NCI-H2171 (cell line): Measurements from ENCODE around the gene TGFBR3L.
"Not testable (repeated sequence)": the region's sequence is repeated elsewhere in the genome, so short reads cannot be mapped to it uniquely, and the experiment has no call there.

Source experiments
- DNase-seq: peaks from one replicate; lab custom pipeline; 2025; lab: John Stamatoyannopoulos, UW

TGFBR3L gene

GRCh38 chr19:7917267-7918061 lies 2.8 kb downstream of the TGFBR3L start:
- peak; percentile 46 for DNase-seq

- not testable (repeated sequence) for DNase-seq
Observed at GRCh38 chr19:7918062-7918614, 3.5 kb downstream of the TGFBR3L start.

- no peak for DNase-seq
Observed at GRCh38 chr19:7918615-7919421, 4.2 kb downstream of the TGFBR3L start.

- DNase-seq = peak; percentile 97
Observed at GRCh38 chr19:7919610-7920518, 5.2 kb downstream of the TGFBR3L start, which contains the start of gene SNAPC2. Gene SNAPC2, plus strand, starts transcription at chr19:7920338. Its CDS starts 29 bp downstream, at chr19:7920367.

GRCh38 chr19:7920519-7921301 lies 6.1 kb downstream of the TGFBR3L start:
- DNase-seq = peak; percentile 99

- DNase-seq = no peak
Observed at GRCh38 chr19:7921302-7921966, 6.8 kb downstream of the TGFBR3L start.

- no peak for DNase-seq
Observed at GRCh38 chr19:7921967-7922835, 7.6 kb downstream of the TGFBR3L start.

- no peak for DNase-seq
Observed at GRCh38 chr19:7922836-7923195, 8.2 kb downstream of the TGFBR3L start.

GRCh38 chr19:7923295-7924191 lies 8.9 kb downstream of the TGFBR3L start:
- no peak for DNase-seq

- DNase-seq = no peak
Observed at GRCh38 chr19:7924241-7924640, 9.6 kb downstream of the TGFBR3L start.

GRCh38 chr19:7924651-7925170 lies 10.1 kb downstream of the TGFBR3L start:
- no peak for DNase-seq

- DNase-seq = peak; percentile 62
Observed at GRCh38 chr19:7925171-7925851, 10.7 kb downstream of the TGFBR3L start.

GRCh38 chr19:7926021-7926726 lies 11.5 kb downstream of the TGFBR3L start, which contains the start of gene CTXN1:
Gene CTXN1, minus strand, starts transcription at chr19:7926135. Its CDS starts 597 bp downstream, at chr19:7925538.
- peak; percentile 54 for DNase-seq

- DNase-seq = no peak
Observed at GRCh38 chr19:7926727-7927604, 12.3 kb downstream of the TGFBR3L start.

- no peak for DNase-seq
Observed at GRCh38 chr19:7927605-7928333, 13.1 kb downstream of the TGFBR3L start.
